Fibroblast of lung (primary cell): ENCODE results near the gene TNS3.

Experiments
- CTCF ChIP-seq, 2 donors: IDR thresholded peaks in 1 of 2; conservative IDR thresholded peaks in 1 of 2; 1 replicate in 1 of 2; 2 replicates in 1 of 2; pipeline ENCODE4 v1.5.1; 2011 to 2012; ENCODE audit warnings: low read length in 2 of 2, control low read depth in 1 of 2, inconsistent platforms in 1 of 2, low read depth in 1 of 2, mild to moderate bottlenecking in 1 of 2
- EZH2 ChIP-seq: IDR thresholded peaks from 2 replicates; pipeline ENCODE4 v1.5.1; 2012; ENCODE audit warnings: low read length, control low read depth, mild to moderate bottlenecking; ENCODE audit errors: missing control alignments

- no peak for TF ChIP-seq CTCF (conservative IDR thresholded peaks at IDR 0.05 in 1 of 2, IDR thresholded peaks at IDR 0.05 in 1 of 2; ENCODE audit: low read depth in 1 of 2, low read length in 2 of 2)
- TF ChIP-seq EZH2 = no peak
These were observed 274.6 kb downstream of the TNS3 start for GRCh38 chr7:47307311-47307710.
